Adrenal gland (tissue), 5 donors: ENCODE measurements around the gene LIPA.

ENCODE experiments used
- POLR2A ChIP-seq, 2 donors: fragments of 450-650 bp; IDR thresholded peaks; one replicate each; pipeline ENCODE4 v1.6.1; 2017; ENCODE audit warnings: antibody characterized with exemption in 2 of 2, mild to moderate bottlenecking in 2 of 2, moderate library complexity in 1 of 2
- TF ChIP-seq, protein P1 (sequence below), 6 experiments: fragments of 450-650 bp in 4 of 6; fragments of 200-600 bp in 2 of 6; sonication (generic) in 1 of 6; IDR thresholded peaks; 1 replicate in 5 of 6; 2 replicates in 1 of 6; pipeline versions ENCODE4 v1.5.1 to v1.8.0; 2016 to 2021; ENCODE audit warnings: antibody characterized with exemption in 6 of 6, mild to moderate bottlenecking in 2 of 6, moderate library complexity in 1 of 6
- donor health status: DM: no; HTN: no; CAD: no.

DNA sequence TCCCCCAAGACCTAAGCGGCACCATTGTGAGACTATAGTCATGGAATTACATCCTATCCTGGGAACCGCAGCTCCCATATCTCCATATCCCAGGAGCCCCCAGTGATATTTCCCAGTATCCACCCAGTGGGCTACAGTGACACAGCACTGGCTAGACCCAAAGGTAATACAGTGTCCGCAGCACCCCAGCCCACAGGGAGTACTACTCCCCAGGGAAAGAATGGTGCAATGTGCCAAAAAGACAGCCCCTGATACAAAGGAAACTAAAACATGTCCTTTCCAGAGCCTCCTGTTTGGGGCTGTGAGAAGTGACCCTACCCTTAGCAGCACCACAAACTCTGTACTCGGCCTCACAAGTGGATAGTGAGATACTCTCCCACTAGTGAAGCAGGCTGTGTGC, 45.8 kb upstream of the LIPA start:
- TF ChIP-seq, protein P1, sequence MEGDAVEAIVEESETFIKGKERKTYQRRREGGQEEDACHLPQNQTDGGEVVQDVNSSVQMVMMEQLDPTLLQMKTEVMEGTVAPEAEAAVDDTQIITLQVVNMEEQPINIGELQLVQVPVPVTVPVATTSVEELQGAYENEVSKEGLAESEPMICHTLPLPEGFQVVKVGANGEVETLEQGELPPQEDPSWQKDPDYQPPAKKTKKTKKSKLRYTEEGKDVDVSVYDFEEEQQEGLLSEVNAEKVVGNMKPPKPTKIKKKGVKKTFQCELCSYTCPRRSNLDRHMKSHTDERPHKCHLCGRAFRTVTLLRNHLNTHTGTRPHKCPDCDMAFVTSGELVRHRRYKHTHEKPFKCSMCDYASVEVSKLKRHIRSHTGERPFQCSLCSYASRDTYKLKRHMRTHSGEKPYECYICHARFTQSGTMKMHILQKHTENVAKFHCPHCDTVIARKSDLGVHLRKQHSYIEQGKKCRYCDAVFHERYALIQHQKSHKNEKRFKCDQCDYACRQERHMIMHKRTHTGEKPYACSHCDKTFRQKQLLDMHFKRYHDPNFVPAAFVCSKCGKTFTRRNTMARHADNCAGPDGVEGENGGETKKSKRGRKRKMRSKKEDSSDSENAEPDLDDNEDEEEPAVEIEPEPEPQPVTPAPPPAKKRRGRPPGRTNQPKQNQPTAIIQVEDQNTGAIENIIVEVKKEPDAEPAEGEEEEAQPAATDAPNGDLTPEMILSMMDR (IDR thresholded peaks at IDR 0.05), result no peak
- TF ChIP-seq POLR2A (IDR thresholded peaks at IDR 0.05), result no peak
